PC-3 (cell line): ENCODE data around the gene RIPPLY1. TPM values are rescaled to one million over a fixed set of nuclear protein-coding genes. Genes with fewer than 3 reads are reported as not detected.
"Not testable (repeated sequence)": the region's sequence is repeated elsewhere in the genome, so short reads cannot be mapped to it uniquely, and the experiment has no call there.

ENCODE experiments used
- ATAC-seq: fragments of 200-7000 bp; cut with Tn5 transposase; 2 replicates; pipeline ENCODE4 v1.9.1; 2020; ENCODE audit warnings: mild to moderate bottlenecking, moderate library complexity
- BruUV-seq: library from RNA; stranded (reverse); fragments of 400-500 nt; replicated peaks from 2 replicates; lab custom pipeline; 2021; lab: Mats Ljungman, UMichigan
- CTCF ChIA-PET: fragments of 300-600 bp; sonication (Branson Sonifier 250); formaldehyde crosslinking; loops from one replicate; lab custom pipeline; 2022; ENCODE audit warnings: antibody characterized with exemption; lab: Charles Lee
- POLR2A ChIA-PET: fragments of 300-600 bp; sonication (Branson Sonifier 250); formaldehyde crosslinking; loops from one replicate; lab custom pipeline; 2022; ENCODE audit warnings: antibody characterized with exemption; ENCODE audit not compliant: unreplicated experiment; lab: Charles Lee
- DNase-seq: peaks from one replicate; pipeline ENCODE4 v3.0.0-alpha.2; 2015
- H2AFZ ChIP-seq: fragments of 300-600 bp; sonication (generic); 2 replicates; pipeline ENCODE4 v1.6.0; 2016; ENCODE audit warnings: antibody characterized with exemption, low read length
- H3F3A ChIP-seq: fragments of 300-600 bp; sonication (generic); one replicate; pipeline ENCODE4 v1.6.0; 2017; ENCODE audit warnings: antibody characterized with exemption, low read length, control low read depth, mild to moderate bottlenecking; ENCODE audit not compliant: unreplicated experiment
- H3K27ac ChIP-seq: fragments of 300-600 bp; sonication (generic); 2 replicates; pipeline ENCODE4 v1.5.1; 2016; ENCODE audit warnings: mild to moderate bottlenecking, low read length
- H3K27me3 ChIP-seq: fragments of 300-600 bp; sonication (generic); 2 replicates; pipeline ENCODE4 v1.6.1; 2016; ENCODE audit warnings: low read length, mixed read lengths
- H3K36me3 ChIP-seq: fragments of 300-600 bp; sonication (generic); 2 replicates; pipeline ENCODE4 v1.6.1; 2016; ENCODE audit warnings: low read depth, mixed run types, low read length, mixed read lengths
- H3K4me1 ChIP-seq: fragments of 300-600 bp; sonication (generic); 2 replicates; pipeline ENCODE4 v1.5.1; 2016; ENCODE audit warnings: low read length; ENCODE audit not compliant: insufficient read depth
- H3K4me2 ChIP-seq: fragments of 300-600 bp; sonication (generic); 2 replicates; pipeline ENCODE4 v1.6.0; 2016; ENCODE audit warnings: low read length
- H3K4me3 ChIP-seq: fragments of 300-600 bp; sonication (generic); 2 replicates; pipeline ENCODE4 v1.5.1; 2016; ENCODE audit warnings: mild to moderate bottlenecking, low read length, mixed read lengths
- H3K79me2 ChIP-seq: fragments of 300-600 bp; sonication (generic); 2 replicates; pipeline ENCODE4 v1.6.1; 2017; ENCODE audit warnings: low read length, mixed read lengths
- H3K9ac ChIP-seq: fragments of 300-600 bp; sonication (generic); 2 replicates; pipeline ENCODE4 v1.6.0; 2016; ENCODE audit warnings: mild to moderate bottlenecking, low read length
- H3K9me2 ChIP-seq: fragments of 300-600 bp; sonication (generic); replicated peaks from 2 replicates; pipeline ENCODE4 v1.6.1; 2016; ENCODE audit warnings: mixed run types, low read length, mixed read lengths
- H3K9me3 ChIP-seq: fragments of 300-600 bp; sonication (generic); 2 replicates; pipeline ENCODE4 v1.6.1; 2016; ENCODE audit warnings: low read length, mixed read lengths
- H4K20me1 ChIP-seq: fragments of 300-600 bp; sonication (generic); 2 replicates; pipeline ENCODE4 v1.6.1; 2016; ENCODE audit warnings: low read length, mixed read lengths
- EZH2 ChIP-seq: fragments of 300-600 bp; sonication (generic); IDR thresholded peaks from one replicate; pipeline ENCODE4 v1.6.1; 2017; ENCODE audit warnings: antibody characterized with exemption, mild to moderate bottlenecking, low read length; ENCODE audit not compliant: unreplicated experiment
- EZH2phosphoT487 ChIP-seq: fragments of 300-600 bp; sonication (generic); IDR thresholded peaks from 2 replicates; pipeline ENCODE4 v1.6.1; 2018; ENCODE audit warnings: mild to moderate bottlenecking, antibody characterized with exemption, low read length, borderline replicate concordance
- intact Hi-C: fragments of 100-400 bp; cut with micrococcal nuclease; formaldehyde crosslinking; loops from 2 replicates; pipeline ENCODE4 v1.9.0; 2023
- total RNA-seq: library from RNA; depleted of rRNA; stranded (reverse); fragments of >200 nt; gene quantifications from 2 replicates; pipeline ENCODE4 v1.2.3, GENCODE V29; 2014
- TF ChIP-seq, protein P1 (sequence below): fragments of 300-600 bp; sonication (generic); conservative IDR thresholded peaks from 2 replicates; pipeline ENCODE4 v1.5.1; 2017; ENCODE audit warnings: antibody characterized with exemption, low read depth, mild to moderate bottlenecking, low read length

Gene RIPPLY1
- total RNA-seq, 1 experiment from 2014 or later = not detected

DNA sequence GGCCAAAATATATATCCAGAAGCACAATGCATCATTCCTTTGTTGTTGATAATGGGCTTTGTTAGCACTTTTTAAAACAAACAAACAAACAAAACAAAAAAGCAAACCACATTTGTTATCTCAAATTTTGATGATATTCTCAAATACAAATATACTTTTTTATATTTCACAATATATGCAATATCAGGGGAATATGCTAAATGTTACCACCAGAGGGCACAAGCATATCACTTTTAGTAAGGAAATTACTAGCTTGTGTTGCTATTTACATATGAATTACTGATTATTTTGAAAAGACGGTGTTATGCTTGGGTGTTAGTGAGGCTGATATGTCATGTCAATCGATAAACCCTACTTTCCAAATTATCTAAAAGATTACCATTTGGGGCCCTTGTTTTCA lies 29.1 kb downstream of the RIPPLY1 start:
- H3K4me1 ChIP-seq = no peaks in the 10 kb centered on the region
- H3K36me3 ChIP-seq = no peaks in the 10 kb centered on the region
- ChIA-PET CTCF (interaction anchor here (0.6 to 1.6 kb wide), 4 partner anchors 21 to 705 kb away, joined by 3 to 8 read pairs (median 3); no protein-coding TSS in a partner anchor), POLR2A (no interaction called here)
- ATAC-seq (0 out of 2 replicates have a peak, but pooled peaks have one; percentile 27), DNase-seq (peak; percentile 70)
- no peak overlapping the region for H3K27ac ChIP-seq
- no peaks in the 10 kb centered on the region for H3K27me3 ChIP-seq
- no peak overlapping the region for H3K4me2 ChIP-seq
- no peaks in the 10 kb centered on the region for H3F3A ChIP-seq
- no peaks in the 10 kb centered on the region for H3K79me2 ChIP-seq
- no peaks in the 10 kb centered on the region for H3K9me3 ChIP-seq
- H3K9me2 ChIP-seq = no peaks in the 10 kb centered on the region
- no TSS peak for BruUV-seq
- TF ChIP-seq, protein P1, sequence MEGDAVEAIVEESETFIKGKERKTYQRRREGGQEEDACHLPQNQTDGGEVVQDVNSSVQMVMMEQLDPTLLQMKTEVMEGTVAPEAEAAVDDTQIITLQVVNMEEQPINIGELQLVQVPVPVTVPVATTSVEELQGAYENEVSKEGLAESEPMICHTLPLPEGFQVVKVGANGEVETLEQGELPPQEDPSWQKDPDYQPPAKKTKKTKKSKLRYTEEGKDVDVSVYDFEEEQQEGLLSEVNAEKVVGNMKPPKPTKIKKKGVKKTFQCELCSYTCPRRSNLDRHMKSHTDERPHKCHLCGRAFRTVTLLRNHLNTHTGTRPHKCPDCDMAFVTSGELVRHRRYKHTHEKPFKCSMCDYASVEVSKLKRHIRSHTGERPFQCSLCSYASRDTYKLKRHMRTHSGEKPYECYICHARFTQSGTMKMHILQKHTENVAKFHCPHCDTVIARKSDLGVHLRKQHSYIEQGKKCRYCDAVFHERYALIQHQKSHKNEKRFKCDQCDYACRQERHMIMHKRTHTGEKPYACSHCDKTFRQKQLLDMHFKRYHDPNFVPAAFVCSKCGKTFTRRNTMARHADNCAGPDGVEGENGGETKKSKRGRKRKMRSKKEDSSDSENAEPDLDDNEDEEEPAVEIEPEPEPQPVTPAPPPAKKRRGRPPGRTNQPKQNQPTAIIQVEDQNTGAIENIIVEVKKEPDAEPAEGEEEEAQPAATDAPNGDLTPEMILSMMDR = peak; percentile 78
- TF ChIP-seq EZH2 = no peak
- H4K20me1 ChIP-seq = no peaks in the 10 kb centered on the region
- no peak overlapping the region for H3K9ac ChIP-seq
- intact Hi-C loops = loop anchor here (2.0 kb wide), 1 partner anchor 21 kb away; no protein-coding TSS in a partner anchor
- no peak overlapping the region for H2AFZ ChIP-seq
- H3K4me3 ChIP-seq = no peak overlapping the region

- H3K4me2 ChIP-seq, DNase-seq, H3K9me2 ChIP-seq, H3K27me3 ChIP-seq, BruUV-seq, H3K4me3 ChIP-seq, H3K79me2 ChIP-seq, H2AFZ ChIP-seq, H4K20me1 ChIP-seq, intact Hi-C loops, H3K9ac ChIP-seq, H3K36me3 ChIP-seq, H3K9me3 ChIP-seq, ATAC-seq, POLR2A ChIA-PET, H3K4me1 ChIP-seq, H3K27ac ChIP-seq, H3F3A ChIP-seq: not testable (repeated sequence)
- CTCF ChIA-PET = interaction anchor here (0.6 kb wide), 1 partner anchor 148 kb away, joined by 3 read pairs; no protein-coding TSS in a partner anchor
These were observed 30.3 kb downstream of the RIPPLY1 start for GRCh38 chrX:106872796-106873195.

DNA sequence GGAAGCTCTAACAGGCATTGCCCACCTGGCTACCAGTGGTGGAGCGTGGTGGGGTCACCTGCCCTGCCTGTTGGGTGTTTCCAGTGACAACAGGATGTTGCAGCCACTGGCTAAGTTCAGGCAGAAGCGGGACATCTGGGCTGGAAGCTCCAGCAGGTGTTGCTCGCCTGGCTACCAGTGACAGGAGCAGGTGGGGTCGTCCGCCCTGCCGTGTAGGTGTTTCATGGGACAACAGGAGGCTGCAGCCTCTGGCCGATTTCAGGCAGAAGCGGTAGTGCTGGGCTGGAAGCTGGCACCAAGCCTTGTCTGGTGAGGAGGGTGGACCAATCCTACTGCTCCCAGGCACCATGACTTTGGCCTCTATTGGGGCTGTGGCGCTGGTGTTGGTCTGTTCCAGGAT lies 39.4 kb downstream of the RIPPLY1 start:
- Histone ChIP-seq H3K4me2 (no peak overlapping the region), H3K9me3 (no peaks in the 10 kb centered on the region), H3F3A (no peaks in the 10 kb centered on the region), H3K27me3 (no peaks in the 10 kb centered on the region), H3K9me2 (no peaks in the 10 kb centered on the region), H3K27ac (no peak overlapping the region), H2AFZ (no peak overlapping the region), H3K4me1 (no peaks in the 10 kb centered on the region), H4K20me1 (no peaks in the 10 kb centered on the region), H3K79me2 (no peaks in the 10 kb centered on the region), H3K4me3 (no peak overlapping the region), H3K9ac (no peak overlapping the region), H3K36me3 (no peaks in the 10 kb centered on the region)
- DNase-seq = no peak
- CTCF ChIA-PET = no interaction called here
- BruUV-seq = no TSS peak
- POLR2A ChIA-PET = no interaction called here
- intact Hi-C loops = no loop called here
- TF ChIP-seq EZH2 (no peak), EZH2phosphoT487 (no peak)
- TF ChIP-seq, protein P1 = no peak
- ATAC-seq = no peak
